ENCODE measurements around the gene PPBP. TPM values are rescaled to one million over a fixed set of nuclear protein-coding genes. Genes with fewer than 3 reads are reported as not detected.

The PPBP gene
- polyA plus RNA-seq, 1 donor from 2014 or later, result not detected

DNA sequence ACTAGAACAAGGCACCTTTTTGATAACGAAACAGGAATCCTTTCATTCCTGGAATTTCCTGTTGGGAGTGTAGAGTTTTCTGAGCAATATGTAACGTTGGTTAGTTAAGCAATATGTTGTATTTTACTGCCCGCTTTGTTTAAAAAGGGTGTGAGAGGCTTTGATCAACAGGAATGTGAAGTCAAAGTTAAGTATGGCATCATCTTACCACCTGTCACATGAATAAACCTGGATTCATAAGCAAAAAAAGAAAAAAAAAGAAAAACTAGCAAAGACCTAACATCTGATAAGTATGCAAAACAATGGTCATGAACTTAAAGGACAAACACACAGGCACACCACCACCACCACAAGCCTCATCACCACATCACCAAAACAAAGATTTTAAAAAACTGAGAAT is 17.5 kb upstream of the PPBP start:
- no peaks in the 10 kb centered on the region for H3F3A ChIP-seq (ENCODE audit: insufficient read depth, low read length, poor library complexity, severe bottlenecking)
- no peaks in the 10 kb centered on the region for H3K79me2 ChIP-seq (replicated peaks; ENCODE audit: insufficient read depth, low read length)
- no peaks in the 10 kb centered on the region for H3K27me3 ChIP-seq (ENCODE audit: insufficient read depth, low read depth, low read length)
- no peak overlapping the region for H3K4me2 ChIP-seq (ENCODE audit: low read length)
- TF ChIP-seq RAD21 (conservative IDR thresholded peaks at IDR 0.05), result no peak
- TF ChIP-seq, protein P1, sequence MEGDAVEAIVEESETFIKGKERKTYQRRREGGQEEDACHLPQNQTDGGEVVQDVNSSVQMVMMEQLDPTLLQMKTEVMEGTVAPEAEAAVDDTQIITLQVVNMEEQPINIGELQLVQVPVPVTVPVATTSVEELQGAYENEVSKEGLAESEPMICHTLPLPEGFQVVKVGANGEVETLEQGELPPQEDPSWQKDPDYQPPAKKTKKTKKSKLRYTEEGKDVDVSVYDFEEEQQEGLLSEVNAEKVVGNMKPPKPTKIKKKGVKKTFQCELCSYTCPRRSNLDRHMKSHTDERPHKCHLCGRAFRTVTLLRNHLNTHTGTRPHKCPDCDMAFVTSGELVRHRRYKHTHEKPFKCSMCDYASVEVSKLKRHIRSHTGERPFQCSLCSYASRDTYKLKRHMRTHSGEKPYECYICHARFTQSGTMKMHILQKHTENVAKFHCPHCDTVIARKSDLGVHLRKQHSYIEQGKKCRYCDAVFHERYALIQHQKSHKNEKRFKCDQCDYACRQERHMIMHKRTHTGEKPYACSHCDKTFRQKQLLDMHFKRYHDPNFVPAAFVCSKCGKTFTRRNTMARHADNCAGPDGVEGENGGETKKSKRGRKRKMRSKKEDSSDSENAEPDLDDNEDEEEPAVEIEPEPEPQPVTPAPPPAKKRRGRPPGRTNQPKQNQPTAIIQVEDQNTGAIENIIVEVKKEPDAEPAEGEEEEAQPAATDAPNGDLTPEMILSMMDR (IDR thresholded peaks at IDR 0.05; ENCODE audit: poor library complexity, severe bottlenecking), result no peak
- TF ChIP-seq REST (IDR thresholded peaks at IDR 0.05; ENCODE audit: borderline replicate concordance), result no peak
- no peak for TF ChIP-seq EZH2 (IDR thresholded peaks at IDR 0.05; ENCODE audit: borderline replicate concordance, insufficient read depth, low read length, poor library complexity, severe bottlenecking)
- no peak for TF ChIP-seq EP300 (conservative IDR thresholded peaks at IDR 0.05; ENCODE audit: poor library complexity, severe bottlenecking)
- TF ChIP-seq MXI1 (conservative IDR thresholded peaks at IDR 0.05; ENCODE audit: poor library complexity, severe bottlenecking), result no peak
- no peak for TF ChIP-seq TAF1 (IDR thresholded peaks at IDR 0.05; ENCODE audit: low read depth)
- no peak for TF ChIP-seq SMC3 (conservative IDR thresholded peaks at IDR 0.05; ENCODE audit: poor library complexity)
- no peak for TF ChIP-seq POLR2AphosphoS5 (IDR thresholded peaks at IDR 0.05)
- H3K36me3 ChIP-seq (ENCODE audit: insufficient read depth, low read length), result no peaks in the 10 kb centered on the region
- no peaks in the 10 kb centered on the region for H3K9me2 ChIP-seq (ENCODE audit: insufficient read depth, low read length)
- H3K9me3 ChIP-seq (ENCODE audit: low read length), result no peaks in the 10 kb centered on the region
- no peak overlapping the region for H3K9ac ChIP-seq (ENCODE audit: low read length)
- no peaks in the 10 kb centered on the region for H4K20me1 ChIP-seq (ENCODE audit: insufficient read depth)
- H3K27ac ChIP-seq (ENCODE audit: low read length), result no peak overlapping the region
- H2AFZ ChIP-seq (ENCODE audit: low read depth, low read length), result no peak overlapping the region
- H3K4me3 ChIP-seq (ENCODE audit: low read length), result no peak overlapping the region

- Histone ChIP-seq H3K27me3 (ENCODE audit: insufficient read depth, low read depth, low read length) (no peaks in the 10 kb centered on the region), H3K9ac (ENCODE audit: low read length) (no peak overlapping the region), H3K9me2 (ENCODE audit: insufficient read depth, low read length) (no peaks in the 10 kb centered on the region), H3F3A (ENCODE audit: insufficient read depth, low read length, poor library complexity, severe bottlenecking) (no peaks in the 10 kb centered on the region), H4K20me1 (ENCODE audit: insufficient read depth) (no peaks in the 10 kb centered on the region), H3K27ac (ENCODE audit: low read length) (no peak overlapping the region), H3K79me2 (replicated peaks; ENCODE audit: insufficient read depth, low read length) (no peaks in the 10 kb centered on the region), H3K4me3 (ENCODE audit: low read length) (no peak overlapping the region), H3K4me2 (ENCODE audit: low read length) (no peak overlapping the region), H3K36me3 (ENCODE audit: insufficient read depth, low read length) (no peaks in the 10 kb centered on the region), H2AFZ (ENCODE audit: low read depth, low read length) (no peak overlapping the region), H3K9me3 (ENCODE audit: low read length) (no peaks in the 10 kb centered on the region)
- no peak for TF ChIP-seq RAD21 (conservative IDR thresholded peaks at IDR 0.05)
- TF ChIP-seq TAF1 (IDR thresholded peaks at IDR 0.05; ENCODE audit: low read depth), result no peak
- no peak for TF ChIP-seq EZH2 (IDR thresholded peaks at IDR 0.05; ENCODE audit: borderline replicate concordance, insufficient read depth, low read length, poor library complexity, severe bottlenecking)
- no peak for TF ChIP-seq SMC3 (conservative IDR thresholded peaks at IDR 0.05; ENCODE audit: poor library complexity)
- TF ChIP-seq REST (IDR thresholded peaks at IDR 0.05; ENCODE audit: borderline replicate concordance), result no peak
- TF ChIP-seq, protein P1 (IDR thresholded peaks at IDR 0.05; ENCODE audit: poor library complexity, severe bottlenecking), result no peak
- TF ChIP-seq EP300 (conservative IDR thresholded peaks at IDR 0.05; ENCODE audit: poor library complexity, severe bottlenecking), result no peak
- TF ChIP-seq MXI1 (conservative IDR thresholded peaks at IDR 0.05; ENCODE audit: poor library complexity, severe bottlenecking), result no peak
- no peak for TF ChIP-seq POLR2AphosphoS5 (IDR thresholded peaks at IDR 0.05)
These were observed 16.7 kb upstream of the PPBP start for GRCh38 chr4:74004668-74005067.
